ENCODE data around the gene FTL. TPM values are rescaled to one million over a fixed set of nuclear protein-coding genes. Genes with fewer than 3 reads are reported as not detected.

Gene FTL
- total RNA-seq, 1 experiment from 2014 or later, result 1,459 TPM

GRCh38 chr19:49009828-49010227, 44.7 kb downstream of the FTL start:
- Mint-ChIP-seq H3K9me3 (ENCODE audit: low read depth, unreplicated experiment) (no peaks in the 10 kb centered on the region), H3K4me1 (ENCODE audit: low read depth, unreplicated experiment) (no peaks in the 10 kb centered on the region), H3K36me3 (ENCODE audit: insufficient read depth, unreplicated experiment) (peaks cover 69% of the 10 kb centered on the region), H3K27me3 (ENCODE audit: unreplicated experiment) (no peaks in the 10 kb centered on the region), H3K4me3 (ENCODE audit: low read depth, unreplicated experiment) (no peak overlapping the region), H3K27ac (ENCODE audit: unreplicated experiment) (no peak overlapping the region)
- BruUV-seq (replicated peaks), result no TSS peak
- intact Hi-C loops (cut with micrococcal nuclease; ENCODE audit: unreplicated experiment), result no loop called here
- no peak for DNase-seq
- TF ChIP-seq, protein P1, sequence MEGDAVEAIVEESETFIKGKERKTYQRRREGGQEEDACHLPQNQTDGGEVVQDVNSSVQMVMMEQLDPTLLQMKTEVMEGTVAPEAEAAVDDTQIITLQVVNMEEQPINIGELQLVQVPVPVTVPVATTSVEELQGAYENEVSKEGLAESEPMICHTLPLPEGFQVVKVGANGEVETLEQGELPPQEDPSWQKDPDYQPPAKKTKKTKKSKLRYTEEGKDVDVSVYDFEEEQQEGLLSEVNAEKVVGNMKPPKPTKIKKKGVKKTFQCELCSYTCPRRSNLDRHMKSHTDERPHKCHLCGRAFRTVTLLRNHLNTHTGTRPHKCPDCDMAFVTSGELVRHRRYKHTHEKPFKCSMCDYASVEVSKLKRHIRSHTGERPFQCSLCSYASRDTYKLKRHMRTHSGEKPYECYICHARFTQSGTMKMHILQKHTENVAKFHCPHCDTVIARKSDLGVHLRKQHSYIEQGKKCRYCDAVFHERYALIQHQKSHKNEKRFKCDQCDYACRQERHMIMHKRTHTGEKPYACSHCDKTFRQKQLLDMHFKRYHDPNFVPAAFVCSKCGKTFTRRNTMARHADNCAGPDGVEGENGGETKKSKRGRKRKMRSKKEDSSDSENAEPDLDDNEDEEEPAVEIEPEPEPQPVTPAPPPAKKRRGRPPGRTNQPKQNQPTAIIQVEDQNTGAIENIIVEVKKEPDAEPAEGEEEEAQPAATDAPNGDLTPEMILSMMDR (IDR thresholded peaks at IDR 0.05; ENCODE audit: unreplicated experiment), result no peak
- CTCF ChIA-PET, result interaction anchor here (1.2 to 1.5 kb wide), 2 partner anchors 10 to 189 kb away, joined by 3 read pairs; no protein-coding TSS in a partner anchor

DNA sequence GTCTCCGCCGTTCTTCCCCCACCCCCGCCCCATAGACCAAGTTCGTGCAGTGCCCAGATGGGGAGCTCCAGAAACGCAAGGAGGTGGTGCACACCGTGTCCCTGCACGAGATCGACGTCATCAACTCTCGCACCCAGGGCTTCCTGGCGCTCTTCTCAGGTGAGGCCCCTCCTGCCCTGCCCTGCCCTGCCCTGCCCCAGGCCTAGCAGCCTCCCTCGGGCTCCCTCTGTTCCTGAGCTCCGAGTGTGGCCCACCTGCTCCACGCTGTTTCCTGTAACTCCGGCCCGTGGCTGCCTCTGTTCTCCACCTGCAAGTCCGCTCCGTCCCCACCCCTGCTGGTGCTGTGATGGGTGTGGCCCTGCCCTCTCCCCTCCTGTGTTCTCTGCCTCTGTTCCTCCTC, 45.3 kb downstream of the FTL start:
- CTCF ChIA-PET, result interaction anchor here (1.2 to 1.5 kb wide), 2 partner anchors 9 to 188 kb away, joined by 3 read pairs; no protein-coding TSS in a partner anchor
- Mint-ChIP-seq H3K4me1 (ENCODE audit: low read depth, unreplicated experiment) (no peaks in the 10 kb centered on the region), H3K9me3 (ENCODE audit: low read depth, unreplicated experiment) (no peaks in the 10 kb centered on the region), H3K4me3 (ENCODE audit: low read depth, unreplicated experiment) (no peak overlapping the region), H3K27ac (ENCODE audit: unreplicated experiment) (no peak overlapping the region), H3K36me3 (ENCODE audit: insufficient read depth, unreplicated experiment) (peaks cover 69% of the 10 kb centered on the region), H3K27me3 (ENCODE audit: unreplicated experiment) (no peaks in the 10 kb centered on the region)
- TF ChIP-seq, protein P1 (IDR thresholded peaks at IDR 0.05; ENCODE audit: unreplicated experiment), result no peak
- intact Hi-C loops (cut with micrococcal nuclease; ENCODE audit: unreplicated experiment), result no loop called here
- no peak for DNase-seq
- BruUV-seq (replicated peaks), result no TSS peak

- BruUV-seq (replicated peaks), result no TSS peak
- TF ChIP-seq, protein P1 (IDR thresholded peaks at IDR 0.05; ENCODE audit: unreplicated experiment), result no peak
- CTCF ChIA-PET, result no interaction called here
These were observed 46.1 kb downstream of the FTL start for GRCh38 chr19:49011194-49011593.

DNA sequence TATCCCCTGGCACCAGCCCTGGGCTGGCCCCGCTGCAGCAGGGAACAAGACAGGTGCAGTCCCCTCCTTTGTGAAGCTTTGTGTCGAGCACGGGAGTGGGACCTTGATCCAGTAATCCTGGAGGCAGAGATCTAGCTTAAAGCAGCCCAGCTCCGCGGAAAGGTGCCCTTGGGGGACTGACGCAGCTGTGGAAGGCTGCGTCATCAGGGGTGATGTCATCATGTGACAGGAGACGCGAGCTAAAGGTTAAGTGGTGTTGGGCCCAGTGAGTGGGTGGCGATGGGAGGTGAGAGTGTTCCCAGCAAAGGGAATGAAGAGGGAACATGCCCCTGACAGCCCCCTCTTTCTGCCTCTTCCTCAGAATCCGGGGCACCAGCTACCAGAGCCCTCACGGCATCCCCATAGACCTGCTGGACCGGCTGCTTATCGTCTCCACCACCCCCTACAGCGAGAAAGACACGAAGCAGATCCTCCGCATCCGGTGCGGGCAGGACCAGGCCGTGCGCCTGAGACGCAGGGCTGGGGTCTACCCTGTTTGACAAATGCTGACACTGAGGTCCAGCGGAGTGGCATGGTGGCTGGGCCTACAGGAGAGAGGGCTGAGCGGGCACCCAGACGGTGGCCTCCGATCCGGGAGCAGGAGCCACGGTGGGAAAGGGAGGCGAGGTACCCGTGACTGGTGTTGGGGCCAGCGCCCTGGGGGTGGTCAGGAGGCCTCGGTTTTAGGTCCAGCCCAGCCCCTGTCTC, 49.2 kb downstream of the FTL start:
- no TSS peak for BruUV-seq (replicated peaks)
- Mint-ChIP-seq H3K4me3 (ENCODE audit: low read depth, unreplicated experiment) (no peak overlapping the region), H3K27me3 (ENCODE audit: unreplicated experiment) (no peaks in the 10 kb centered on the region), H3K9me3 (ENCODE audit: low read depth, unreplicated experiment) (no peaks in the 10 kb centered on the region), H3K4me1 (ENCODE audit: low read depth, unreplicated experiment) (peaks cover 6% of the 10 kb centered on the region), H3K36me3 (ENCODE audit: insufficient read depth, unreplicated experiment) (peaks cover 85% of the 10 kb centered on the region), H3K27ac (ENCODE audit: unreplicated experiment) (no peak overlapping the region)
- TF ChIP-seq, protein P1 (IDR thresholded peaks at IDR 0.05; ENCODE audit: unreplicated experiment), result no peak
- intact Hi-C loops (cut with micrococcal nuclease; ENCODE audit: unreplicated experiment), result no loop called here
- DNase-seq, result no peak
- CTCF ChIA-PET, result no interaction called here

More at GRCh38 chr19:49011194-49011593, 46.1 kb downstream of the FTL start:
- Mint-ChIP-seq H3K9me3 (ENCODE audit: low read depth, unreplicated experiment) (no peaks in the 10 kb centered on the region), H3K4me3 (ENCODE audit: low read depth, unreplicated experiment) (no peak overlapping the region), H3K36me3 (ENCODE audit: insufficient read depth, unreplicated experiment) (peaks cover 70% of the 10 kb centered on the region), H3K27ac (ENCODE audit: unreplicated experiment) (no peak overlapping the region), H3K27me3 (ENCODE audit: unreplicated experiment) (no peaks in the 10 kb centered on the region), H3K4me1 (ENCODE audit: low read depth, unreplicated experiment) (no peaks in the 10 kb centered on the region)
- intact Hi-C loops (cut with micrococcal nuclease; ENCODE audit: unreplicated experiment), result no loop called here
- DNase-seq, result no peak
